Keratinocyte (primary cell): ENCODE data around the gene RCAN2. TPM values are rescaled to one million over a fixed set of nuclear protein-coding genes. Genes with fewer than 3 reads are reported as not detected.

ENCODE experiments used
- DNase-seq: peaks from one replicate; pipeline ENCODE4 v3.0.0-alpha.2; 2011; ENCODE audit warnings: low read depth, missing footprints, low spot score
- FAIRE-seq: peaks from 2 replicates; lab custom pipeline; 2011; peaks lifted over from hg19 to GRCh38; lab: Jason Lieb, UNC
- H2AFZ ChIP-seq: 2 replicates; pipeline ENCODE4 v1.6.0; 2012; ENCODE audit warnings: low read length, control low read depth, inconsistent platforms; ENCODE audit not compliant: control insufficient read depth
- H3K27ac ChIP-seq: 2 replicates; pipeline ENCODE4 v1.5.1; 2011; ENCODE audit warnings: low read length; ENCODE audit not compliant: control insufficient read depth, insufficient read depth
- H3K27me3 ChIP-seq: 3 replicates; pipeline ENCODE4 v1.6.0; 2011; ENCODE audit warnings: low read length; ENCODE audit not compliant: control insufficient read depth, insufficient read depth; ENCODE audit errors: extremely low read depth
- H3K36me3 ChIP-seq, 2 experiments: 2 replicates in 1 of 2; 3 replicates in 1 of 2; pipeline ENCODE4 v1.5.1; 2011; ENCODE audit warnings: low read length in 2 of 2, mild to moderate bottlenecking in 1 of 2; ENCODE audit not compliant: control insufficient read depth in 2 of 2, insufficient read depth in 2 of 2; ENCODE audit errors: extremely low read depth in 1 of 2
- H3K4me1 ChIP-seq: 3 replicates; pipeline ENCODE4 v1.5.1; 2011; ENCODE audit warnings: low read length; ENCODE audit not compliant: control insufficient read depth, insufficient read depth; ENCODE audit errors: extremely low read depth
- H3K4me2 ChIP-seq: 3 replicates; pipeline ENCODE4 v1.6.0; 2011; ENCODE audit warnings: low read depth, low read length; ENCODE audit not compliant: control insufficient read depth, insufficient read depth; ENCODE audit errors: extremely low read depth
- H3K4me3 ChIP-seq, 3 experiments: fragments of 200-600 bp in 1 of 3; sonication (generic) in 1 of 3; 2 replicates in 2 of 3; 3 replicates in 1 of 3; pipeline ENCODE4 v1.5.1; 2011 to 2016; ENCODE audit warnings: low read length in 3 of 3, mild to moderate bottlenecking in 3 of 3, control low read depth in 2 of 3, inconsistent platforms in 1 of 3, low read depth in 1 of 3, mixed read lengths in 1 of 3, mixed run types in 1 of 3, moderate library complexity in 1 of 3; ENCODE audit not compliant: control insufficient read depth in 2 of 3, insufficient read depth in 2 of 3; ENCODE audit errors: extremely low read depth in 1 of 3
- H3K79me2 ChIP-seq: 2 replicates; pipeline ENCODE4 v1.6.0; 2012; ENCODE audit warnings: low read length; ENCODE audit not compliant: control insufficient read depth, insufficient read depth
- H3K9ac ChIP-seq: 3 replicates; pipeline ENCODE4 v1.6.0; 2011; ENCODE audit warnings: low read length; ENCODE audit not compliant: control insufficient read depth, insufficient read depth; ENCODE audit errors: extremely low read depth
- H3K9me1 ChIP-seq: 3 replicates; pipeline ENCODE4 v1.6.0; 2011; ENCODE audit warnings: low read length; ENCODE audit not compliant: control insufficient read depth, insufficient read depth; ENCODE audit errors: extremely low read depth
- H3K9me3 ChIP-seq: 2 replicates; pipeline ENCODE4 v1.5.1; 2012; ENCODE audit warnings: low read depth, low read length; ENCODE audit not compliant: control insufficient read depth
- H4K20me1 ChIP-seq: 3 replicates; pipeline ENCODE4 v1.6.0; 2011; ENCODE audit warnings: low read length; ENCODE audit not compliant: control insufficient read depth, insufficient read depth; ENCODE audit errors: extremely low read depth
- CTCF ChIP-seq, 3 experiments: IDR thresholded peaks in 1 of 3; conservative IDR thresholded peaks in 1 of 3; optimal IDR thresholded peaks in 1 of 3; 2 replicates in 2 of 3; 3 replicates in 1 of 3; pipeline versions ENCODE3 to v1.5.1; 2011; ENCODE audit warnings: low read length in 3 of 3, mild to moderate bottlenecking in 3 of 3, moderate library complexity in 2 of 3, control low read depth in 1 of 3, inconsistent platforms in 1 of 3; ENCODE audit not compliant: insufficient read depth in 2 of 3; ENCODE audit errors: extremely low read depth in 1 of 3
- EZH2 ChIP-seq: IDR thresholded peaks from one replicate; pipeline ENCODE4 v1.6.1; 2012; ENCODE audit warnings: inconsistent platforms, mild to moderate bottlenecking, low read length, moderate library complexity
- dilution Hi-C: fragments of 300-500 bp; cut with MboI; formaldehyde crosslinking; loops from one replicate; pipeline ENCODE4 v1.7.0; 2020; ENCODE audit warnings: low sequenced_read_pairs; ENCODE audit not compliant: extremely low pct_ligation_motif_present
- polyA plus RNA-seq, 5 experiments: library from polyadenylated mRNA; depleted of rRNA in 3 of 5; stranded (reverse) in 3 of 5; stranded (forward) in 1 of 5; unstranded in 1 of 5; fragments of >200 nt; gene quantifications; 1 replicate in 1 of 5; 2 replicates in 3 of 5; 3 replicates in 1 of 5; pipeline versions ENCODE4 v1.2.1 to v1.2.3, GENCODE V29; 2011 to 2012; ENCODE audit warnings: missing spikeins in 2 of 5, low read depth in 1 of 5, low replicate concordance in 1 of 5

RCAN2 gene
- polyA plus RNA-seq, 1 donor (not counting 4 experiments of a cell fraction or from before 2014, with no cell fraction given), result not detected

- H3K79me2 ChIP-seq, result no peaks in the 10 kb centered on the region
- H4K20me1 ChIP-seq, result no peaks in the 10 kb centered on the region
- no peak overlapping the region for H2AFZ ChIP-seq
- no peaks in the 10 kb centered on the region for H3K4me1 ChIP-seq
- no peak overlapping the region for H3K4me2 ChIP-seq
- no peak for DNase-seq
- no peak overlapping the region for H3K4me3 ChIP-seq
- no peak overlapping the region for H3K9ac ChIP-seq
- TF ChIP-seq EZH2, result no peak
- TF ChIP-seq CTCF (optimal IDR thresholded peaks at IDR 0.05 in 1 of 3, IDR thresholded peaks at IDR 0.05 in 1 of 3, conservative IDR thresholded peaks at IDR 0.05 in 1 of 3; ENCODE audit: extremely low read depth in 1 of 3, insufficient read depth in 2 of 3, low read length in 3 of 3), result no peak
- H3K27ac ChIP-seq, result no peak overlapping the region
- no peak for FAIRE-seq
- H3K9me3 ChIP-seq, result no peaks in the 10 kb centered on the region
- H3K9me1 ChIP-seq, result no peaks in the 10 kb centered on the region
- dilution Hi-C loops, result no loop called here
- no peaks in the 10 kb centered on the region for H3K36me3 ChIP-seq
- H3K27me3 ChIP-seq, result no peaks in the 10 kb centered on the region
Observed at GRCh38 chr6:46509981-46510510, 18.8 kb upstream of the RCAN2 start.

GRCh38 chr6:46509063-46509462 is 17.8 kb upstream of the RCAN2 start:
- no peaks in the 10 kb centered on the region for H4K20me1 ChIP-seq
- no peaks in the 10 kb centered on the region for H3K79me2 ChIP-seq
- dilution Hi-C loops, result no loop called here
- H3K36me3 ChIP-seq, result no peaks in the 10 kb centered on the region
- DNase-seq (no peak), FAIRE-seq (no peak)
- no peak overlapping the region for H3K27ac ChIP-seq
- H3K9me1 ChIP-seq, result no peaks in the 10 kb centered on the region
- H3K4me3 ChIP-seq, result no peak overlapping the region
- H3K27me3 ChIP-seq, result no peaks in the 10 kb centered on the region
- no peak overlapping the region for H3K9ac ChIP-seq
- TF ChIP-seq EZH2 (no peak), CTCF (optimal IDR thresholded peaks at IDR 0.05 in 1 of 3, IDR thresholded peaks at IDR 0.05 in 1 of 3, conservative IDR thresholded peaks at IDR 0.05 in 1 of 3; ENCODE audit: extremely low read depth in 1 of 3, insufficient read depth in 2 of 3, low read length in 3 of 3) (no peak)
- no peak overlapping the region for H2AFZ ChIP-seq
- H3K4me2 ChIP-seq, result no peak overlapping the region
- no peaks in the 10 kb centered on the region for H3K4me1 ChIP-seq
- no peaks in the 10 kb centered on the region for H3K9me3 ChIP-seq
